ENCODE measurements around the gene NFKBIL1. TPM values are rescaled to one million over a fixed set of nuclear protein-coding genes. Genes with fewer than 3 reads are reported as not detected.
A peak's percentile ranks its signal among the peaks of the same experiment; 100 is the strongest.

Gene NFKBIL1
- total RNA-seq, 1 experiment from 2014 or later = 21.8 TPM

GRCh38 chr6:31525553-31525931 lies 21.9 kb upstream of the NFKBIL1 start:
- Histone ChIP-seq H3K27me3 (ENCODE audit: low read length) (no peaks in the 10 kb centered on the region), H3K79me2 (ENCODE audit: low read length) (no peaks in the 10 kb centered on the region), H3K36me3 (ENCODE audit: insufficient read depth, low read length) (peaks cover 8% of the 10 kb centered on the region; the same call in 1 of the 2 replicates), H3K4me1 (ENCODE audit: low read length) (no peaks in the 10 kb centered on the region), H3K27ac (ENCODE audit: low read length) (no peak overlapping the region), H2AFZ (ENCODE audit: low read length) (no peak overlapping the region), H4K20me1 (ENCODE audit: insufficient read depth, low read depth, low read length) (0 out of 2 replicates have a peak, but pooled peaks cover 3% of the 10 kb centered on the region), H3K9ac (ENCODE audit: low read length) (no peak overlapping the region), H3K4me3 (ENCODE audit: low read length) (no peak overlapping the region), H3K9me3 (ENCODE audit: low read length) (no peaks in the 10 kb centered on the region), H3K9me2 (replicated peaks; ENCODE audit: insufficient read depth, low read length) (no peaks in the 10 kb centered on the region), H3K4me2 (ENCODE audit: low read depth, low read length, poor library complexity, severe bottlenecking) (no peak overlapping the region)
- DNase-seq = no peak

- no peaks in the 10 kb centered on the region for H3K4me1 ChIP-seq (ENCODE audit: low read length)
- H3K27ac ChIP-seq (ENCODE audit: low read length) = no peak overlapping the region
- no peaks in the 10 kb centered on the region for H3K79me2 ChIP-seq (ENCODE audit: low read length)
- H3K4me3 ChIP-seq (ENCODE audit: low read length) = no peak overlapping the region
- H3K27me3 ChIP-seq (ENCODE audit: low read length) = no peaks in the 10 kb centered on the region
- H3K9ac ChIP-seq (ENCODE audit: low read length) = no peak overlapping the region
- H3K4me2 ChIP-seq (ENCODE audit: low read depth, low read length, poor library complexity, severe bottlenecking) = no peak overlapping the region
- no peaks in the 10 kb centered on the region for H3K9me2 ChIP-seq (replicated peaks; ENCODE audit: insufficient read depth, low read length)
- no peaks in the 10 kb centered on the region for H3K9me3 ChIP-seq (ENCODE audit: low read length)
- H2AFZ ChIP-seq (ENCODE audit: low read length) = no peak overlapping the region
- peaks cover 4% of the 10 kb centered on the region; the same call in 1 of the 2 replicates for H4K20me1 ChIP-seq (ENCODE audit: insufficient read depth, low read depth, low read length)
- DNase-seq = no peak
- H3K36me3 ChIP-seq (ENCODE audit: insufficient read depth, low read length) = peaks cover 13% of the 10 kb centered on the region; the same call in 1 of the 2 replicates
Measured at GRCh38 chr6:31525932-31526591, 21.3 kb upstream of the NFKBIL1 start.

- H3K36me3 ChIP-seq (ENCODE audit: insufficient read depth, low read length) = peaks cover 32% of the 10 kb centered on the region; the same call in 1 of the 2 replicates
- no peak overlapping the region for H3K9ac ChIP-seq (ENCODE audit: low read length)
- no peak overlapping the region for H3K27ac ChIP-seq (ENCODE audit: low read length)
- peak; percentile 59 for DNase-seq
- no peaks in the 10 kb centered on the region for H3K79me2 ChIP-seq (ENCODE audit: low read length)
- H3K4me1 ChIP-seq (ENCODE audit: low read length) = no peaks in the 10 kb centered on the region
- H3K4me3 ChIP-seq (ENCODE audit: low read length) = no peak overlapping the region
- no peaks in the 10 kb centered on the region for H3K27me3 ChIP-seq (ENCODE audit: low read length)
- peaks cover 6% of the 10 kb centered on the region; the same call in 1 of the 2 replicates for H4K20me1 ChIP-seq (ENCODE audit: insufficient read depth, low read depth, low read length)
- no peaks in the 10 kb centered on the region for H3K9me2 ChIP-seq (replicated peaks; ENCODE audit: insufficient read depth, low read length)
- H3K4me2 ChIP-seq (ENCODE audit: low read depth, low read length, poor library complexity, severe bottlenecking) = no peak overlapping the region
- no peaks in the 10 kb centered on the region for H3K9me3 ChIP-seq (ENCODE audit: low read length)
- H2AFZ ChIP-seq (ENCODE audit: low read length) = no peak overlapping the region
Measured at GRCh38 chr6:31528307-31528777, 19.1 kb upstream of the NFKBIL1 start.

GRCh38 chr6:31528821-31529328 lies 18.5 kb upstream of the NFKBIL1 start, which contains the start of gene MCCD1:
TSS of gene MCCD1 (plus strand) at chr6:31528962. CDS start at chr6:31529015, 53 bp downstream.
- no peaks in the 10 kb centered on the region for H3K79me2 ChIP-seq (ENCODE audit: low read length)
- no peaks in the 10 kb centered on the region for H3K27me3 ChIP-seq (ENCODE audit: low read length)
- no peaks in the 10 kb centered on the region; the same call in 1 of the 2 replicates for H3K4me1 ChIP-seq (ENCODE audit: low read length)
- peak; percentile 45 for DNase-seq
- no peak within 1 kb of the TSS for H3K27ac ChIP-seq (ENCODE audit: low read length)
- H3K9me2 ChIP-seq (replicated peaks; ENCODE audit: insufficient read depth, low read length) = no peaks in the 10 kb centered on the region
- H3K4me3 ChIP-seq (ENCODE audit: low read length) = no peak within 1 kb of the TSS
- no peak within 1 kb of the TSS for H2AFZ ChIP-seq (ENCODE audit: low read length)
- H3K36me3 ChIP-seq (ENCODE audit: insufficient read depth, low read length) = peaks cover 38% of the 10 kb centered on the region; the same call in 1 of the 2 replicates
- H3K4me2 ChIP-seq (ENCODE audit: low read depth, low read length, poor library complexity, severe bottlenecking) = no peak within 1 kb of the TSS
- H3K9ac ChIP-seq (ENCODE audit: low read length) = no peak within 1 kb of the TSS
- H3K9me3 ChIP-seq (ENCODE audit: low read length) = no peaks in the 10 kb centered on the region
- peaks cover 9% of the 10 kb centered on the region; the same call in 1 of the 2 replicates for H4K20me1 ChIP-seq (ENCODE audit: insufficient read depth, low read depth, low read length)

- no peaks in the 10 kb centered on the region for H3K79me2 ChIP-seq (ENCODE audit: low read length)
- H3K4me3 ChIP-seq (ENCODE audit: low read length) = no peak overlapping the region
- no peaks in the 10 kb centered on the region for H3K9me3 ChIP-seq (ENCODE audit: low read length)
- H3K27me3 ChIP-seq (ENCODE audit: low read length) = no peaks in the 10 kb centered on the region
- peaks cover 44% of the 10 kb centered on the region; the same call in 1 of the 2 replicates for H3K36me3 ChIP-seq (ENCODE audit: insufficient read depth, low read length)
- no peak overlapping the region for H3K27ac ChIP-seq (ENCODE audit: low read length)
- no peak overlapping the region for H2AFZ ChIP-seq (ENCODE audit: low read length)
- no peak overlapping the region for H3K9ac ChIP-seq (ENCODE audit: low read length)
- H3K4me1 ChIP-seq (ENCODE audit: low read length) = no peaks in the 10 kb centered on the region; the same call in 1 of the 2 replicates
- DNase-seq = peak; percentile 60
- H3K4me2 ChIP-seq (ENCODE audit: low read depth, low read length, poor library complexity, severe bottlenecking) = no peak overlapping the region
- no peaks in the 10 kb centered on the region for H3K9me2 ChIP-seq (replicated peaks; ENCODE audit: insufficient read depth, low read length)
- peaks cover 14% of the 10 kb centered on the region for H4K20me1 ChIP-seq (ENCODE audit: insufficient read depth, low read depth, low read length)
Measured at GRCh38 chr6:31529329-31530150, 17.9 kb upstream of the NFKBIL1 start.

- Histone ChIP-seq H3K27me3 (ENCODE audit: low read length) (no peaks in the 10 kb centered on the region), H4K20me1 (ENCODE audit: insufficient read depth, low read depth, low read length) (peaks cover 25% of the 10 kb centered on the region), H3K36me3 (ENCODE audit: insufficient read depth, low read length) (peaks cover 56% of the 10 kb centered on the region), H3K4me3 (ENCODE audit: low read length) (no peak overlapping the region), H3K9me3 (ENCODE audit: low read length) (no peaks in the 10 kb centered on the region), H3K79me2 (ENCODE audit: low read length) (no peaks in the 10 kb centered on the region), H3K27ac (ENCODE audit: low read length) (no peak overlapping the region), H3K9me2 (replicated peaks; ENCODE audit: insufficient read depth, low read length) (no peaks in the 10 kb centered on the region), H3K4me2 (ENCODE audit: low read depth, low read length, poor library complexity, severe bottlenecking) (no peak overlapping the region), H3K9ac (ENCODE audit: low read length) (no peak overlapping the region), H2AFZ (ENCODE audit: low read length) (no peak overlapping the region), H3K4me1 (ENCODE audit: low read length) (no peaks in the 10 kb centered on the region; the same call in 1 of the 2 replicates)
- no peak for DNase-seq
Measured at GRCh38 chr6:31530659-31531058, 16.7 kb upstream of the NFKBIL1 start.

- no peaks in the 10 kb centered on the region for H3K27me3 ChIP-seq (ENCODE audit: low read length)
- DNase-seq = no peak
- H3K36me3 ChIP-seq (ENCODE audit: insufficient read depth, low read length) = peaks cover 61% of the 10 kb centered on the region
- peaks cover 3% of the 10 kb centered on the region; the same call in 1 of the 2 replicates for H3K79me2 ChIP-seq (ENCODE audit: low read length)
- H3K27ac ChIP-seq (ENCODE audit: low read length) = no peak overlapping the region
- H3K9ac ChIP-seq (ENCODE audit: low read length) = no peak overlapping the region
- no peaks in the 10 kb centered on the region for H3K9me3 ChIP-seq (ENCODE audit: low read length)
- no peak overlapping the region for H2AFZ ChIP-seq (ENCODE audit: low read length)
- no peaks in the 10 kb centered on the region for H3K9me2 ChIP-seq (replicated peaks; ENCODE audit: insufficient read depth, low read length)
- H3K4me3 ChIP-seq (ENCODE audit: low read length) = no peak overlapping the region
- H3K4me1 ChIP-seq (ENCODE audit: low read length) = no peaks in the 10 kb centered on the region; the same call in 1 of the 2 replicates
- no peak overlapping the region for H3K4me2 ChIP-seq (ENCODE audit: low read depth, low read length, poor library complexity, severe bottlenecking)
- H4K20me1 ChIP-seq (ENCODE audit: insufficient read depth, low read depth, low read length) = peaks cover 30% of the 10 kb centered on the region
Measured at GRCh38 chr6:31531162-31531561, 16.2 kb upstream of the NFKBIL1 start.
